Aorta (tissue), 5 donors: ENCODE data around the gene PTPRB. TPM values are rescaled to one million over a fixed set of nuclear protein-coding genes. Genes with fewer than 3 reads are reported as not detected.

Source experiments
- ATAC-seq: fragments of 200-7000 bp; cut with Tn5 transposase; one replicate; pipeline ENCODE4 v1.9.1; 2022; ENCODE audit warnings: moderate library complexity; ENCODE audit not compliant: low FRiP score
- DNase-seq, 2 donors: peaks; one replicate each; pipeline ENCODE4 v3.0.0-alpha.2; 2020
- H3K27ac ChIP-seq, 2 donors: one replicate each; pipeline ENCODE4 v1.5.1; 2013; ENCODE audit warnings: low read length in 2 of 2, mild to moderate bottlenecking in 2 of 2, moderate library complexity in 2 of 2, control low read depth in 1 of 2, inconsistent platforms in 1 of 2, low read depth in 1 of 2
- H3K27me3 ChIP-seq, 2 donors: one replicate each; pipeline ENCODE4 v1.6.1; 2013; ENCODE audit warnings: control low read depth in 1 of 2, low read length in 1 of 2, mild to moderate bottlenecking in 1 of 2, moderate library complexity in 1 of 2; ENCODE audit not compliant: insufficient read depth in 2 of 2, control insufficient read depth in 1 of 2
- H3K36me3 ChIP-seq, 2 donors: one replicate each; pipeline ENCODE4 v1.6.1; 2013; ENCODE audit warnings: control low read depth in 1 of 2, low read length in 1 of 2, mild to moderate bottlenecking in 1 of 2; ENCODE audit not compliant: insufficient read depth in 2 of 2, control insufficient read depth in 1 of 2
- H3K4me1 ChIP-seq, 2 donors: one replicate each; pipeline ENCODE4 v1.6.1; 2013; ENCODE audit warnings: low read length in 2 of 2, control low read depth in 1 of 2, mild to moderate bottlenecking in 1 of 2, moderate library complexity in 1 of 2; ENCODE audit not compliant: insufficient read depth in 2 of 2, control insufficient read depth in 1 of 2
- H3K4me3 ChIP-seq, 2 donors: one replicate each; pipeline ENCODE4 v1.5.1; 2013; ENCODE audit warnings: low read length in 2 of 2, control low read depth in 1 of 2, mild to moderate bottlenecking in 1 of 2
- H3K9me3 ChIP-seq: one replicate; pipeline ENCODE4 v1.6.1; 2013; ENCODE audit warnings: mild to moderate bottlenecking, low read length; ENCODE audit not compliant: control insufficient read depth
- WGBS, 2 donors: extraction: QIAGEN DNeasy Blood & Tissue Kit; methylation state at CpG; one replicate each; pipeline ENCODE4 v1.1.7; 2013; 5-methylcytosine and 5-hydroxymethylcytosine counted together
- intact Hi-C, 2 donors: fragments of 100-400 bp; cut with DNase I; formaldehyde crosslinking; loops; one replicate each; pipeline versions ENCODE4 v1.14.2 to v1.15.0; 2022
- polyA plus RNA-seq, 2 donors: library from polyadenylated mRNA; stranded (reverse); fragments of 200-250 nt; gene quantifications; one replicate each; pipeline ENCODE4 v1.2.3, GENCODE V29; 2013
- total RNA-seq, 2 donors: library from RNA; stranded (reverse); fragmentation: NEBNext Ultra II Directional; extraction: Animal tissue kit (Norgen Biotek cat#: 25700); gene quantifications; one replicate each; pipeline ENCODE4 v1.2.1, GENCODE V29; 2021
- donor health status: healthy with polysubstance abuse.
- donor health status: Bipolar disorder and iron deficiency.
- donor health status: DM: no; HTN: no; CAD: no.
- donor health status: DM: no; HTN: no; CAD: no.
- donor health status: DM: yes; HTN: yes; CAD: no.

Gene PTPRB
- total and polyA plus RNA-seq, 4 donors = 0.25 to 53.2 (median 20.1) TPM

DNA sequence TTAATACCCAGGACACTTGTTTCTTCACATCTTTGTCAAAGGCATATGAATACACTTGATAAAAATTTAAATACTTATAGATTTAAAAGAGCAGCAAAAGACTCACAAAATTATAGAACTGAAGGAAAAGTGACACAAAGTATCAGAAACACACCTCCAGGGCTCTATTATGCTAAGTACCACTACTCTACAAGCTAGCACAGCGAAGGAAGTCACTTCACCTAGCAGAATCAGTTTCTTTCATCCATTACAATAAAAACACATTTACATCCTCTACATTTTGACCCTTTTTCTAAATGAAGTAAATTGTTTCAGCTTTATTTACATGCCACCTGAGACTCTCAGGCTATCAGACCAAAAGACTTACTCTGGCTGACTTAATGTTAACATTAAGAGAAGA is 26.6 kb upstream of the PTPRB start:
- DNase-seq = no peak
- peaks cover 0 to 1% of the 10 kb centered on the region in 2 donors for H3K4me1 ChIP-seq
- 97 to 98% methylated on average over 1 of the region's 1 CpG for WGBS, 2 donors
- H3K4me3 ChIP-seq = no peak overlapping the region
- no peaks in the 10 kb centered on the region for H3K27me3 ChIP-seq
- H3K9me3 ChIP-seq = no peaks in the 10 kb centered on the region
- no peak overlapping the region for H3K27ac ChIP-seq
- ATAC-seq = no peak
- H3K36me3 ChIP-seq = no peaks in the 10 kb centered on the region
- intact Hi-C loops = no loop called here

GRCh38 chr12:70661466-70662161 is 24.4 kb upstream of the PTPRB start:
- 41 to 44% methylated on average over 8 of the region's 8 CpGs for WGBS, 2 donors
- H3K4me1 ChIP-seq = peaks cover 0 to 1% of the 10 kb centered on the region in 2 donors
- intact Hi-C loops = no loop called here

DNA sequence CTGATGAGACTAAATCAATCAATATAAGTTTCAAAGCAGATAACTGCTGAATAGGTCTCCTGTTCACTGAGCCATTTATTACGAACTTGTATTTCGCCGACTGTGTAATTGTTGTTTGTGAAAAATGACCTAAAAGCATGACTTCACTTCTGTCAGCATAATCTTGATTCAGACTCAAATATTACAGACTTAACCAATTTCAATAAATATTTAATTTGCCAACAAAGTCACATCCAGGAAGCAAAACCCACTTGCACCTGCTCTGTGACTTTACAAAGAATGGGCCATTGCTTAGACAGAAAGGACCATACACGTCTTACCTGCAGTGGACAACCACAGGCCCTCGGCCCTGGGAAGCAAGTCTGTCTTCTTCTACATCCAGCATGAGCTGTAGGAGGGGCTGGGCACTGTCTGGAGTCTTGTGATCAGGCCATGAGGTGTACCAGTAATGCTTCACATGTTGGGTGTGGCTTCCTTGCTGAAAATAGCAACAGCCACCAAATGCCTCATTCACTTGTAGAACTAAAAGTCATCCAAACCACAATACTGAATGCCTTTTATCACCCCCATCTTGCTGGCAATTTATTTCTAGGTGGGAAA is 23.5 kb upstream of the PTPRB start:
- ATAC-seq (peak; percentile 22), DNase-seq (no peak)
- peaks cover 0 to 1% of the 10 kb centered on the region in 2 donors for H3K4me1 ChIP-seq
- H3K36me3 ChIP-seq = no peaks in the 10 kb centered on the region
- no peak overlapping the region for H3K4me3 ChIP-seq
- H3K9me3 ChIP-seq = no peaks in the 10 kb centered on the region
- no peak overlapping the region for H3K27ac ChIP-seq
- no peaks in the 10 kb centered on the region for H3K27me3 ChIP-seq
- intact Hi-C loops = no loop called here
- WGBS, 2 donors = 93 to 96% methylated on average over 5 of the region's 5 CpGs

More at GRCh38 chr12:70661466-70662161, 24.4 kb upstream of the PTPRB start:
- no peaks in the 10 kb centered on the region for H3K36me3 ChIP-seq
- H3K9me3 ChIP-seq = no peaks in the 10 kb centered on the region
- ATAC-seq (no peak), DNase-seq (no peak)
- no peak overlapping the region for H3K27ac ChIP-seq
- no peaks in the 10 kb centered on the region for H3K27me3 ChIP-seq
- no peak overlapping the region for H3K4me3 ChIP-seq

- DNase-seq (no peak), ATAC-seq (no peak)
- Histone ChIP-seq H3K4me1 (peaks cover 0 to 1% of the 10 kb centered on the region in 2 donors), H3K27me3 (no peaks in the 10 kb centered on the region), H3K9me3 (no peaks in the 10 kb centered on the region), H3K36me3 (no peaks in the 10 kb centered on the region), H3K27ac (no peak overlapping the region), H3K4me3 (no peak overlapping the region)
- intact Hi-C loops = no loop called here
- 96 to 98% methylated on average over 5 of the region's 5 CpGs for WGBS, 2 donors
Measured at GRCh38 chr12:70660002-70660604, 22.9 kb upstream of the PTPRB start.

DNA sequence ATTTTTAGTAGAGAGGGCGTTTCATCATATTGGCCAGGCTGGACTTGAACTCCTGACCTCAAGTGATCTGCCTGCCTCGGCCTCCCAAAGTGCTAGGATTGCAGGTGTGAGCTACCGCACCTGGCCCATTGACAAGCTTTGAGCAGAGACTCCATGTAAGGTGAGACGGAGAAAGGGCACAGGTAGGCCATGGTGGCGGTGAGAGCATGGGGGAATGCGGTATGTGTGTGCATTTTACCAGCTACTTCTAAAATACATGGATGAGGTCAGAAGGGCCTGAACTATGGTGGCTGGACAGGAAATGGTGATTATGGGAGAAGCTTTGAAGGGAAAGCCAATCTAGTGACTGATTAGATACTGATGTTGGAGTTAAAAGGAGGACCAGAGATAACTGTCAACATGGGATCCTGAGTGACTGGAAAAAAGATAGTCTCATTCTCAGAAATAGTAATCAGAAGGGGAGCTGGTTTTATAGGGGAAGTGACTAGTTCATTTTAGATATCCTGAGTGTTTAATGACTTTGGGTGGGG is 21.9 kb upstream of the PTPRB start:
- WGBS, 2 donors = 95% methylated on average over 6 of the region's 6 CpGs
- ATAC-seq (no peak), DNase-seq (no peak)
- no peak overlapping the region for H3K27ac ChIP-seq
- no peak overlapping the region for H3K4me3 ChIP-seq
- H3K27me3 ChIP-seq = no peaks in the 10 kb centered on the region
- peaks cover 0 to 1% of the 10 kb centered on the region in 2 donors for H3K4me1 ChIP-seq
- no peaks in the 10 kb centered on the region for H3K36me3 ChIP-seq
- no peaks in the 10 kb centered on the region for H3K9me3 ChIP-seq
- intact Hi-C loops = no loop called here

DNA sequence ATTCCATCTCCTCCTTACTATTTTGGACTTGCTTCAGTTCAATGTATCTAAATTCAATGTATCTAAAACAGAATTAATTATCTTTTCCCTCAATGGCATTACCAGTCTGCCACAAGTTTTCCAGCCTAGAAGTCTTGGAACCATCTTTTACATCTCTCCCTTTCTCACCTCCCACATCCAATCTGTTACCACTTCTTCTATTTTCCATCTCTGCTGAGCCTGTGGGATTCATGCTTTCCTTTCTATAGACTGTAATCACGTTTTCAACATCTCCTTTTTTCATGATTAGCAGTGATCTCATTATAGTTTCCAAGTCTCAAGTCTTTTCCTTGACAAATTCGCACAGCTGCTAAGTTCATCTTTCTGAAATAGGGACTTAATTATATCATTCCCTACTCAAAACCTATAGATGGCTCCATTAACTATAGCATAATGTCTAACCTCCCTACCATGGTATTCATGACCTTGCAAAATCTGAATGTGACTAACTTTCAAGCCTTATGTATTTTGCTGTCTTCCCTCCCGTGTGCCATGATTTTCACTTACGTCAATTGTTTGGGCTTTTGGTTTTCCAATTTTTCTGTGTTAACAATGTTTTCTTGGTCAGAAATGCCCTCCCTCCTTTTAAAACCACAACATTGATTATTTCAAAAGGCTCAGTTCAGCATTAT is 20.5 kb upstream of the PTPRB start:
- intact Hi-C loops = no loop called here
- no peaks in the 10 kb centered on the region for H3K36me3 ChIP-seq
- no peak for DNase-seq
- no peak overlapping the region for H3K27ac ChIP-seq
- WGBS, 2 donors = 78 to 84% methylated on average over 4 of the region's 4 CpGs
- no peak for ATAC-seq
- H3K9me3 ChIP-seq = no peaks in the 10 kb centered on the region
- no peak overlapping the region for H3K4me3 ChIP-seq
- H3K4me1 ChIP-seq = peaks cover 0 to 1% of the 10 kb centered on the region in 2 donors
- no peaks in the 10 kb centered on the region for H3K27me3 ChIP-seq

- H3K27ac ChIP-seq = no peak overlapping the region
- H3K4me3 ChIP-seq = no peak overlapping the region
- ATAC-seq (no peak), DNase-seq (no peak)
- WGBS, 2 donors = 97 to 100% methylated on average over 1 of the region's 1 CpG
- peaks cover 0 to 6% of the 10 kb centered on the region in 2 donors for H3K4me1 ChIP-seq
- H3K27me3 ChIP-seq = no peaks in the 10 kb centered on the region
- intact Hi-C loops = no loop called here
- H3K36me3 ChIP-seq = no peaks in the 10 kb centered on the region
- no peaks in the 10 kb centered on the region for H3K9me3 ChIP-seq
Measured at GRCh38 chr12:70652451-70652850, 15.2 kb upstream of the PTPRB start.

DNA sequence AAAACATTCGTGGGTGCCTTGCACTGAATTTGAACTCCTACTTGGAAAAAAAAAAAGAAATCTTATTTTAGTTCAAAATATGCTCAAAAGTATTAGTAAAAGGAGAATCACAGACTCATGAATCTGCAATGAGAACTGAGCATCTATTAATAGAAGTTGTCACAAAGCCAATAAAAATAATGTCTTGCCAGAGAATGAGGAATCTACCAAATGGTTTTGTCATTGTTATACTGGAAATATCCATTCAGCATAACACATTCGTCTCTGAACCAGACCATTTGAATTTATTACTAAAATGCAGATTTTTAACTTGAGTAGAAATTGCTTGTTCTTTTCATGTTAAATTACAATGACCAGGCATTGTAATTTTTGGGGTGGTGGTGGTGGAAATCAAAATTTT is 11.6 kb upstream of the PTPRB start:
- Histone ChIP-seq H3K36me3 (no peaks in the 10 kb centered on the region), H3K27ac (no peak overlapping the region), H3K4me1 (peaks cover 2 to 6% of the 10 kb centered on the region in 2 donors), H3K4me3 (no peak overlapping the region), H3K9me3 (no peaks in the 10 kb centered on the region), H3K27me3 (no peaks in the 10 kb centered on the region)
- DNase-seq (no peak), ATAC-seq (no peak)
- WGBS, 2 donors = 1 to 7% methylated on average over 2 of the region's 2 CpGs
- intact Hi-C loops = no loop called here
